Neural cell (in vitro differentiated cells): ENCODE measurements around the gene STX1A.

Experiments
- EP300 ChIP-seq: fragments of 450-650 bp; conservative IDR thresholded peaks from 2 replicates; pipeline ENCODE4 v1.6.1; 2014; ENCODE audit warnings: antibody characterized with exemption, mild to moderate bottlenecking, moderate library complexity; ENCODE audit not compliant: poor library complexity, severe bottlenecking
- EZH2 ChIP-seq: fragments of 200-600, 300-800 bp; shearing (Covaris generic), sonication (generic); IDR thresholded peaks from 2 replicates; pipeline ENCODE4 v1.6.1; 2014; ENCODE audit warnings: antibody characterized with exemption, low read length, borderline replicate concordance, mild to moderate bottlenecking; ENCODE audit not compliant: insufficient read depth, poor library complexity, severe bottlenecking
- MXI1 ChIP-seq: fragments of 450-650 bp; conservative IDR thresholded peaks from 2 replicates; pipeline ENCODE4 v1.6.1; 2014; ENCODE audit warnings: antibody characterized with exemption, mild to moderate bottlenecking; ENCODE audit not compliant: poor library complexity, severe bottlenecking
- POLR2AphosphoS5 ChIP-seq: IDR thresholded peaks from 2 replicates; pipeline ENCODE4 v1.6.1; 2012
- RAD21 ChIP-seq: fragments of 450-650 bp; conservative IDR thresholded peaks from 2 replicates; pipeline ENCODE4 v1.6.1; 2014; ENCODE audit warnings: antibody characterized with exemption, mild to moderate bottlenecking, moderate library complexity
- SMC3 ChIP-seq: fragments of 450-650 bp; conservative IDR thresholded peaks from 2 replicates; pipeline ENCODE4 v1.6.1; 2014; ENCODE audit warnings: antibody characterized with exemption, mild to moderate bottlenecking, moderate library complexity; ENCODE audit not compliant: poor library complexity
- TAF1 ChIP-seq: IDR thresholded peaks from 2 replicates; pipeline ENCODE4 v1.6.1; 2012; ENCODE audit warnings: low read depth
- TF ChIP-seq, protein P1 (sequence below): fragments of 450-650 bp; IDR thresholded peaks from 2 replicates; pipeline ENCODE4 v1.5.1; 2014; ENCODE audit warnings: antibody characterized with exemption, mild to moderate bottlenecking, moderate library complexity; ENCODE audit not compliant: poor library complexity, severe bottlenecking
- TF ChIP-seq, protein P2 (sequence below): IDR thresholded peaks from 2 replicates; pipeline ENCODE4 v1.6.1; 2012; ENCODE audit warnings: borderline replicate concordance

DNA sequence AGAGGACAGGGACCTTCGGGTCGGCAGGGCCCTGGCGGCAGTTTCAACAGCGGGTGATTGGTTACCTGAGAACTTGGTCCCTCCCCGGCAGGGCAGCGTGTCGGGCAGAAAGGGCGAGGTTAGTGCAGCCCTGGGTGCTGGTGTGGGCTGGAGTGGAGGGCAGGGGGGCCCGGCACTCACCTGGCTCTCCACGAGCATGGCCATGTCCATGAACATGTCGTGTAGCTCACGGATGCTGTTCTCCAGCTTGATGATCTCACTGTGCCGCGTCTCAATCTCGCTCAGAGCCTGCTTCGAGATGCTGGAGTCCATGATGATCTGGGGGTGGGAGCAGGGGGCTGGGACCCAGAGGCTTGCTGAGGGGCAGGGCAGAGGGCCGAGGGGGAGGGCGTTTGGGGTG, 16.8 kb downstream of the STX1A start:
- TF ChIP-seq, protein P1, sequence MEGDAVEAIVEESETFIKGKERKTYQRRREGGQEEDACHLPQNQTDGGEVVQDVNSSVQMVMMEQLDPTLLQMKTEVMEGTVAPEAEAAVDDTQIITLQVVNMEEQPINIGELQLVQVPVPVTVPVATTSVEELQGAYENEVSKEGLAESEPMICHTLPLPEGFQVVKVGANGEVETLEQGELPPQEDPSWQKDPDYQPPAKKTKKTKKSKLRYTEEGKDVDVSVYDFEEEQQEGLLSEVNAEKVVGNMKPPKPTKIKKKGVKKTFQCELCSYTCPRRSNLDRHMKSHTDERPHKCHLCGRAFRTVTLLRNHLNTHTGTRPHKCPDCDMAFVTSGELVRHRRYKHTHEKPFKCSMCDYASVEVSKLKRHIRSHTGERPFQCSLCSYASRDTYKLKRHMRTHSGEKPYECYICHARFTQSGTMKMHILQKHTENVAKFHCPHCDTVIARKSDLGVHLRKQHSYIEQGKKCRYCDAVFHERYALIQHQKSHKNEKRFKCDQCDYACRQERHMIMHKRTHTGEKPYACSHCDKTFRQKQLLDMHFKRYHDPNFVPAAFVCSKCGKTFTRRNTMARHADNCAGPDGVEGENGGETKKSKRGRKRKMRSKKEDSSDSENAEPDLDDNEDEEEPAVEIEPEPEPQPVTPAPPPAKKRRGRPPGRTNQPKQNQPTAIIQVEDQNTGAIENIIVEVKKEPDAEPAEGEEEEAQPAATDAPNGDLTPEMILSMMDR: no peak
- TF ChIP-seq, protein P2, sequence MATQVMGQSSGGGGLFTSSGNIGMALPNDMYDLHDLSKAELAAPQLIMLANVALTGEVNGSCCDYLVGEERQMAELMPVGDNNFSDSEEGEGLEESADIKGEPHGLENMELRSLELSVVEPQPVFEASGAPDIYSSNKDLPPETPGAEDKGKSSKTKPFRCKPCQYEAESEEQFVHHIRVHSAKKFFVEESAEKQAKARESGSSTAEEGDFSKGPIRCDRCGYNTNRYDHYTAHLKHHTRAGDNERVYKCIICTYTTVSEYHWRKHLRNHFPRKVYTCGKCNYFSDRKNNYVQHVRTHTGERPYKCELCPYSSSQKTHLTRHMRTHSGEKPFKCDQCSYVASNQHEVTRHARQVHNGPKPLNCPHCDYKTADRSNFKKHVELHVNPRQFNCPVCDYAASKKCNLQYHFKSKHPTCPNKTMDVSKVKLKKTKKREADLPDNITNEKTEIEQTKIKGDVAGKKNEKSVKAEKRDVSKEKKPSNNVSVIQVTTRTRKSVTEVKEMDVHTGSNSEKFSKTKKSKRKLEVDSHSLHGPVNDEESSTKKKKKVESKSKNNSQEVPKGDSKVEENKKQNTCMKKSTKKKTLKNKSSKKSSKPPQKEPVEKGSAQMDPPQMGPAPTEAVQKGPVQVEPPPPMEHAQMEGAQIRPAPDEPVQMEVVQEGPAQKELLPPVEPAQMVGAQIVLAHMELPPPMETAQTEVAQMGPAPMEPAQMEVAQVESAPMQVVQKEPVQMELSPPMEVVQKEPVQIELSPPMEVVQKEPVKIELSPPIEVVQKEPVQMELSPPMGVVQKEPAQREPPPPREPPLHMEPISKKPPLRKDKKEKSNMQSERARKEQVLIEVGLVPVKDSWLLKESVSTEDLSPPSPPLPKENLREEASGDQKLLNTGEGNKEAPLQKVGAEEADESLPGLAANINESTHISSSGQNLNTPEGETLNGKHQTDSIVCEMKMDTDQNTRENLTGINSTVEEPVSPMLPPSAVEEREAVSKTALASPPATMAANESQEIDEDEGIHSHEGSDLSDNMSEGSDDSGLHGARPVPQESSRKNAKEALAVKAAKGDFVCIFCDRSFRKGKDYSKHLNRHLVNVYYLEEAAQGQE: no peak
- TF ChIP-seq EZH2: no peak
- no peak for TF ChIP-seq EP300
- TF ChIP-seq SMC3: no peak
- no peak for TF ChIP-seq POLR2AphosphoS5
- no peak for TF ChIP-seq TAF1
- no peak for TF ChIP-seq RAD21
- TF ChIP-seq MXI1: no peak
